DMS 273 (cell line): ENCODE results near the gene ITGAX.

Experiments
- DNase-seq: peaks from one replicate; lab custom pipeline; 2025; ENCODE audit not compliant: unreplicated experiment; lab: John Stamatoyannopoulos, UW

ITGAX gene

GRCh38 chr16:31348579-31348978, 6.4 kb upstream of the ITGAX start:
- no peak for DNase-seq

GRCh38 chr16:31350275-31351005, 4.5 kb upstream of the ITGAX start:
- DNase-seq: no peak

GRCh38 chr16:31351246-31351941, 3.6 kb upstream of the ITGAX start:
- DNase-seq: no peak

GRCh38 chr16:31351942-31352325, 3.0 kb upstream of the ITGAX start:
- DNase-seq: no peak

- no peak for DNase-seq
Measured at GRCh38 chr16:31352376-31353115, 2.4 kb upstream of the ITGAX start.

- no peak for DNase-seq
Measured at GRCh38 chr16:31355431-31356100, 590 bp downstream of the ITGAX start.

- no peak for DNase-seq
Measured at GRCh38 chr16:31356566-31357323, 1.8 kb downstream of the ITGAX start.

- DNase-seq: peak; percentile 33
Measured at GRCh38 chr16:31357324-31358109, 2.5 kb downstream of the ITGAX start.

GRCh38 chr16:31360251-31360650, 5.3 kb downstream of the ITGAX start:
- DNase-seq: no peak

GRCh38 chr16:31361201-31362110, 6.5 kb downstream of the ITGAX start:
- no peak for DNase-seq

- DNase-seq: no peak
Measured at GRCh38 chr16:31362476-31363405, 7.8 kb downstream of the ITGAX start.

GRCh38 chr16:31363721-31364120, 8.7 kb downstream of the ITGAX start:
- no peak for DNase-seq

GRCh38 chr16:31364421-31364820, 9.4 kb downstream of the ITGAX start:
- no peak for DNase-seq

GRCh38 chr16:31365131-31365865, 10.3 kb downstream of the ITGAX start:
- no peak for DNase-seq

- DNase-seq: no peak
Measured at GRCh38 chr16:31367853-31368252, 12.9 kb downstream of the ITGAX start.

GRCh38 chr16:31371008-31371407, 16.0 kb downstream of the ITGAX start:
- no peak for DNase-seq
